GM21381 (cell line): Measurements from ENCODE around the gene GPSM3.
"Not testable (repeated sequence)": the region's sequence is repeated elsewhere in the genome, so short reads cannot be mapped to it uniquely, and the experiment has no call there.

Experiments
- ATAC-seq: cut with Tn5 transposase; IDR thresholded peaks from one replicate; pipeline ENCODE4 v1.9.1; 2021; ENCODE audit warnings: mild to moderate bottlenecking, moderate library complexity; ENCODE audit not compliant: unreplicated experiment

GPSM3 gene, protein sequence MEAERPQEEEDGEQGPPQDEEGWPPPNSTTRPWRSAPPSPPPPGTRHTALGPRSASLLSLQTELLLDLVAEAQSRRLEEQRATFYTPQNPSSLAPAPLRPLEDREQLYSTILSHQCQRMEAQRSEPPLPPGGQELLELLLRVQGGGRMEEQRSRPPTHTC

GRCh38 chr6:32192608-32193039, at the start of gene GPSM3:
GPSM3 (minus strand) TSS chr6:32192643; CDS start chr6:32192513, 130 bp downstream.
- no peak for ATAC-seq

- no peak for ATAC-seq
These were observed 48.2 kb upstream of the GPSM3 start for GRCh38 chr6:32240686-32241085.

DNA sequence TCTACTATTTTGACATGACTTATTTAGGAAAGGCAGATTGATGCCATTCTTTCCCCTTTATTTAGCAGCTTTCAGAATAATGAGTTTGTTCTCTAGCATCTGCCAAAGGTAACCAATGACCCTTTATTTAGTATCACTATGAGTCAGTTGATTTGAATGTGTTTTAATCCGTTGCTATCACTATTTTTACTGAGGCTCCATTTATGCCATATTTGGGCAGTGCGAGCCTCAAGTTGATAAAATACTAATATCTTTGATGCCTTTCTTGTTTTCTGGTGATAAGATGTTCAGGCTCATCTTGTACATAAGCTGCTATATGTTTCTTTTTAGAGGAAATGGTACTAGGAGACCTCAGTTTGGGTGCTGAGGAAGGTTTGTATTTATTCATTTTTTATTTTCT, 47.0 kb upstream of the GPSM3 start:
- no peak for ATAC-seq

GRCh38 chr6:32234934-32235333, 42.5 kb upstream of the GPSM3 start:
- no peak for ATAC-seq

DNA sequence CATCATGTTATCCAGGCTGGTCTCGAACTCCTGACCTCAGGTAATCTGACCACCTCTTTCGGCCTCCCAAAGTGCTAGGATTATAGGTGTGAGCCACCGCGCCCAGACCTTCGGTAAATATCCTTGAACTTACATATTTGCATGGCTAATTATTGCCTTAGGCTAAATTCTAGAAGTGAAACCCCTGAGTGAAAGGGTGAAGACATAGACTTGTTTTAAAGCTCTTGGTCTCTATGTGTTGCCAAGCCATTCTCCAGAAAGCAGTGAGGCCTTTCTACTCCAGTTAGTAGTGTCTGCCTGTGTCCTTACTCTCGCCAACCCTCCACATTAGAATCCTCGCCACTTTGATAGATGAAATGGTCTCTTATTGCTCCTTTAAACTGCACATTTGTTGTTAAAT, 34.0 kb upstream of the GPSM3 start:
- ATAC-seq, result no peak

GRCh38 chr6:32224696-32225095, 32.3 kb upstream of the GPSM3 start:
- ATAC-seq, result no peak

DNA sequence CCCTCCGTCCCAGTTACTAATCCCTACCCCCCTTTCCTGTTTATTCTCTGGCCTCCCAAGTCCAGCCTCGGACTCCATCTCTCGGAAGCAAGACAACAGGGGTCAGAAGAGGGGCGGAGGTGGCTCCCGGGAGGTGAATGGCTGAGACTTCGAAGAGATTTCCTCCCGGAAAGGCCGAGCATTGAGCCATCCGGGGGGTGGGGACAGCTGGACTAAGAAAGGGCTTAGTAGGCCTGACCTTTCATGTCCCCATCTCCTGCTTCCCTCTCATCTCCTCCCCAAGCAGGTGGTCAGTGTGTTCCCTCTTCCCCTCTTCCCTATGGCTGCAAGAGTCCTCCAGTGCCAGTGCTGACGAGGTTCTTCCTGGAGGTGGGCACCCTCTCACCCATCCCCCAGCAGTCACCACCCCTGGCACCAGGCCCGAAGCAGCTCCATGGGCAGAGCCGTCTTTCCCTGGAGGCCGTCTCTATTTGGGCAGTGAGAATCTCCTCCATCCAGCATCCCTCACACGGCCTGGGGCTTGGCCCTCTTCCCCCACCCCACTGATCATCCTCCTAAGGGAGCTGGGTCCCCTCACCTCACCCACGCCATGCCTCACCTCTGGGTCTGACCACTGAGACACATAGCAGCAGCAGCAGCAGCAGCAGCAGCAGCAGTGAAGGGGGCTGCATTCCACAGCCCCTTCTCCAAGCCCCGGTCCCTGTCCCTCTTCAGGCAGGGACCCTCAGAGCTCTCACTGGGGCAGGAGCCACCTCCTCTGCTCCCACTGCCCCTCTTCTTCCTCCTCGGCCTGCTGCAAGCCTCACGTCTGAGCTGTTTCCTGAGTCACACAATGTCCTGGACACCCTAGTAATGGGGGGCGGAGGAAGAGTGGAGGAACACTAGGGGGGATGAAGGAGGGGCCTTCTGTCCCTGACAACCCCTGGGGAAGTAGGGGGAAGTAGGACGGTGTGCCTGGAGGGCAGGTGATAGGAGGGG, 31.1 kb upstream of the GPSM3 start, which contains the start of gene NOTCH4:
NOTCH4 (minus strand) TSS at position 810 of the 978 bp plus-strand sequence; CDS start at position 671, 139 bp downstream.
- no peak for ATAC-seq

- no peak for ATAC-seq
These were observed 30.1 kb upstream of the GPSM3 start for GRCh38 chr6:32222333-32223230.

- ATAC-seq, result no peak
These were observed 27.6 kb upstream of the GPSM3 start for GRCh38 chr6:32220021-32220420.

GRCh38 chr6:32218167-32218566, 25.7 kb upstream of the GPSM3 start:
- no peak for ATAC-seq

- ATAC-seq, result no peak
These were observed 24.6 kb upstream of the GPSM3 start for GRCh38 chr6:32216998-32217397.

GRCh38 chr6:32216285-32216684, 23.8 kb upstream of the GPSM3 start:
- ATAC-seq, result no peak

DNA sequence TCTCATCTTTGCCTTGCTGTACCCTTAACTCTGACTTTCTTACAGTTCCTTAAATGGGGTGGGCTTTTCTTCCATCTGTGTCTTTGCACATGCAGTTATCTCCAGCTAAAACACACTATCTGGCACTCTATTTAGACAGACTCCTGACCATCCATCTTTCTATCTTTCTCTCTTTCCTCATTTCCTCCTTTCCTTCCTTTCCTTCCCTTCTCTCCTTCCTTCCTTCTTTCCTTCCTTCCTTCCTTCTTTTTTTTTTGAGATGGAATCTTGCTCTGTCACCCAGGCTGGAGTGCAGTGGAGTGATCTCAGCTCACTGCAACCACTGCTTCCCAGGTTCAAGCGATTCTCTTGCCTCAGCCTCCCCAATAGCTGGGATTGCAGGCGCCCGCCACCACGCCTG, 23.2 kb upstream of the GPSM3 start:
- no peak for ATAC-seq

GRCh38 chr6:32214126-32214525, 21.7 kb upstream of the GPSM3 start:
- ATAC-seq, result no peak

- no peak for ATAC-seq
These were observed 21.2 kb upstream of the GPSM3 start for GRCh38 chr6:32213649-32214048.

DNA sequence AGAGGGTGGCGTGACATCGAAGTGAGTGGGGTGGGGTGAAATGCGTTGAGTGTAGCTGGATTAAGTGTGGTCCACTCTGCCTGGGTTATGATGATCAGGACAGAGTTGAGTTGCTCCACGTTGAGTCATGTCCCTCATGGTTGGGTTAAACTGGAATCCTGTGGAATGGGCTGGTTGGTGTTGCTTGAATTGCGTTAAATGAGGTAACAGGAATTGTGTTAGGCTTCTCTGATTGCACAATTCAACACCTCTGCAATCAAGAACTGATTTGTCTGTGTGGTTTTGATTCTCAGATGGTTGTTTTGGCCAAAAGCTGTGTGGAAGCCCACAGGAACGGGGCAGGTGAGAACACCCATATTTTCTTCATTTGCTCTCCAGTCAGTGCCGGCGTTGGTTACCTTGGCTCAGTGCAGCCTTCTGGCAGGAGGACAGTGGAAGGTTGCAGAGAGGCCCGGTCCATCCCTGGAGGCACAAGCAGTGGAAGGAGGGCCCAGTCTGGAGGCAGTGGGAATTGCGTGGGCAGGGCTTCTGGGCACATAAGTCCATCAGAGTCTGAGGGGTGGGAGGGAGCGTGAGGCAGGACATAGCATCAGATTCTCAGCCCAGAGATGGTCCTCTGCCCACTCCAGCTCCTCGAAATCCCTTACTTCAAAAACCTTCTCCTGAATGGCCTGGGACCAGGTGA, 19.8 kb upstream of the GPSM3 start:
- no peak for ATAC-seq

GRCh38 chr6:32211432-32211831, 19.0 kb upstream of the GPSM3 start:
- ATAC-seq, result not testable (repeated sequence)

DNA sequence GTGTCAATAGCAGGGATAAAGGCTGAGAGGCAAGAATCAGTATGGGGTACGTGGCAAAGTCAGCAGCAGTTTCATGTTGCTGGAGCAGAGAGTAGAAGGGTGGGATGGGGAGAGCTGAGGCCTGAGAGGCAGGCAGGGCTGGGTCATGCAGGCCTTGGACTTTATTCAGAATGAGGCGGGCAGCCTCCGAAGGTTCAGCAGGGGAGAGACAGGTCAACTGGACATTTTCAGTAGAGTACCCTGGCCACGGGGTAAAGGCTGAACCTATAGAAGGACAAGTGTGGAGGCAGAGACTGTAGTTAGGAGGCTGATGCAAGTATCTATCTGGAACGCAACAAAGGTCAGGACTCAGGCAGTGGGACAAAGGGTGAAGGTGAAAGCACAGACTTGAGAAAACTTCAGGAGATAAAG, 17.8 kb upstream of the GPSM3 start:
- ATAC-seq, result no peak

- no peak for ATAC-seq
These were observed 16.6 kb upstream of the GPSM3 start for GRCh38 chr6:32208996-32209395.

GRCh38 chr6:32204268-32204715, 11.8 kb upstream of the GPSM3 start:
- ATAC-seq, result no peak
